GM21423 (cell line): ENCODE results near the gene G2E3.

Experiments used
- ATAC-seq: cut with Tn5 transposase; IDR thresholded peaks from one replicate; pipeline ENCODE4 v1.9.1; 2021; ENCODE audit warnings: mild to moderate bottlenecking, moderate library complexity; ENCODE audit not compliant: unreplicated experiment

The G2E3 gene

GRCh38 chr14:30648471-30648870 lies 89.5 kb downstream of the G2E3 start:
- ATAC-seq: no peak

DNA sequence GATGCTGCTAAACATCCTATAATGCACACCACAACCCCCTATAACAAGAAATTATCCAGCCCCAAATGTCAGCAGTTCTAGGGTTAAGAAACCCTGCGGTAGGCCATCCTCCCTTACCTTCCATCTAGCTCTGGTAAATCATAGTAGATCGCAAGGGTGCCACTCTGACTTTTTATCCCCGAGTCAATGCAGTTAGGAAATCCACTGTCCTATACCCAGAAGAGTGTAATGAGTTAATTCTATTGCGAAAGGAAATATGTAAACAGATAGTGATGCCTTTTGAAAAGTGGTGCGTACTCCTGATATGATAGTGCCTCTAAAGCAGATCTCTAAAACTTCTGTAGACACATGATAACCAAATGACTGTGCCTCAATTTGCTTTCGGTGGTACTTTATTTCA lies 93.0 kb downstream of the G2E3 start:
- no peak for ATAC-seq

DNA sequence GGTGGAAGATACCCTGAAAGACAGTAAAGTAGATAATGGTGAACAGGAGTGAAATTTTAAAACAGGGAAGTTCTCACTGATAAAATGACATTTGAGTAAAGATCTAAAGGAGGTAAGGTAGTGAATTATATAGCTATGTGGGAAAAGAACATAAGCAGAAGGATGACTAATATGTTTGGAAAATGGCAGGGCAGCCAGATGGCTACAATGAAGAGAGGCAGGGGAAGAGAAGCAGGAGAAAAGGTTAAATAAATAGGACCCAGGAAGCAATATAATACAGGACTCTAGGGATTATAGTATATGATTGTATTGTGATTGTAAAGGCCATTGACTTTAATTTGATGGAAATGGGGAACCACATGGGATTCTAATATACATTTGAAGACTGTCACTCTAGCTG lies 96.2 kb downstream of the G2E3 start:
- ATAC-seq: no peak

DNA sequence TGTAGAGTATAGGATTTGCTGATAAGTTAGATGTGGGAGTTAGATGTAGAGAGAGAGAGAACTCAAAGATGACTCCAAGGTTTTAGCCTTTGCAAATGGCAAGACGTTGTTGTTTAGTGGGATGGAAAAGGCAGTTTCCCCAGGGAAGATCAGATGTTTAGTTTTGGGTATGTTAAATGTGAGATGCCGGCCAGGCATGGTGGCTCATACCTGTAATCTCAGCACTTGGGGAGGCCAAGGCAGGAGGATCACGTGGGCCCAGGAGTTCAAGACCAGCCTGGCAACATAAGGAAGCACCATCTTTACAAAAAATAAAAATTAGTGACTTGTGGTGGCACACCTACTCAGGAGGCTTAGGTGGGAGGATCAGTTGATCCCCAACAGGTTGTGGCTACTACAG lies 96.7 kb downstream of the G2E3 start:
- no peak for ATAC-seq

- ATAC-seq: no peak
These were observed 97.3 kb downstream of the G2E3 start for GRCh38 chr14:30656190-30656632.

DNA sequence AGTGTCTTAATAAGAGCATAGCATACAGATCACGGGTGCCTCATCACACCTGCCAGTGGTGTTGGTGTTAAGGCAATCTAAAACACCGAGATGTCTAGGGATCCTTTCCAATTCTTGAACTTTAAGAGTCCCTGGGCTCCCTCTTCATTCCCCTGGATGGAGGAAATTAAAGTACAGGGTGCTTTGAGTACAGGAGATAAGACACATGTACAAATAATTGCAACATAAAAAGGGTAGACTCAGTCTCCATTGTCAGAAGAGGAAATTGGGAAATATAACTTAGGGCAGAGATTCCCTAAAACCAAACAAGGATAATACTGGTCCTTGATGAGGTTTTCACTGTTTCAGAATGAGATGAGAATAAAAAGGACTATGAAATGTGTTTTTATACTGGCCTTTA lies 98.1 kb downstream of the G2E3 start:
- no peak for ATAC-seq

- ATAC-seq: no peak
These were observed 98.7 kb downstream of the G2E3 start for GRCh38 chr14:30657606-30658163.

- ATAC-seq: no peak
These were observed 99.7 kb downstream of the G2E3 start for GRCh38 chr14:30658645-30659044.

GRCh38 chr14:30669594-30669993 lies 110.6 kb downstream of the G2E3 start:
- ATAC-seq: no peak
